K562 (cell line): ENCODE measurements around the gene PRR36. TPM values are rescaled to one million over a fixed set of nuclear protein-coding genes. Genes with fewer than 3 reads are reported as not detected.

Experiments
- ASH1L ChIP-seq: fragments of 450-650 bp; IDR thresholded peaks from 2 replicates; pipeline ENCODE4 v1.6.1; 2018; ENCODE audit warnings: borderline replicate concordance, mild to moderate bottlenecking, low read depth; ENCODE audit not compliant: partially characterized antibody
- ATF4 ChIP-seq: fragments of 450-650 bp; formaldehyde crosslinking; IDR thresholded peaks from 2 replicates; pipeline ENCODE4 v1.4.0; 2022; ENCODE audit warnings: mild to moderate bottlenecking, moderate library complexity
- CREM ChIP-seq: IDR thresholded peaks from 2 replicates; pipeline ENCODE4 v1.6.1; 2014; ENCODE audit warnings: antibody characterized with exemption, low read depth
- GABPB1 ChIP-seq: sonication (generic); formaldehyde crosslinking; IDR thresholded peaks from 2 replicates; pipeline ENCODE4 v1.8.0; 2022; ENCODE audit warnings: mild to moderate bottlenecking, missing genetic modification reagents
- HINFP ChIP-seq: fragments of 450-650 bp; conservative IDR thresholded peaks from 2 replicates; pipeline ENCODE4 v1.6.1; 2016; ENCODE audit warnings: missing genetic modification characterization, low read depth, mild to moderate bottlenecking, control low read depth, missing compliant biosample characterization
- MAZ ChIP-seq, 2 experiments: fragments of 450-650 bp in 1 of 2; sonication (generic) in 1 of 2; formaldehyde crosslinking; IDR thresholded peaks in 1 of 2; conservative IDR thresholded peaks in 1 of 2; 2 replicates each; pipeline versions ENCODE4 v1.4.0 to v1.5.0; 2020; ENCODE audit warnings: mild to moderate bottlenecking in 1 of 2, missing genetic modification reagents in 1 of 2
- NFATC3 ChIP-seq: fragments of 450-650 bp; IDR thresholded peaks from 2 replicates; pipeline ENCODE4 v1.6.1; 2017; ENCODE audit warnings: mild to moderate bottlenecking
- NFRKB ChIP-seq: fragments of 450-650 bp; IDR thresholded peaks from 2 replicates; pipeline ENCODE4 v1.6.1; 2016; ENCODE audit warnings: low read depth
- PRPF4 ChIP-seq: fragments of 200-400 bp; formaldehyde crosslinking; IDR thresholded peaks from one replicate; pipeline ENCODE4 v1.6.1; 2017; ENCODE audit warnings: low read length, low read depth, mild to moderate bottlenecking; ENCODE audit not compliant: insufficient read depth, poor library complexity, severe bottlenecking
- TAF1 ChIP-seq: IDR thresholded peaks from 2 replicates; pipeline ENCODE4 v1.6.1; 2011; ENCODE audit warnings: mild to moderate bottlenecking, low read length, moderate library complexity; ENCODE audit not compliant: insufficient read depth, control insufficient read depth, severe bottlenecking; ENCODE audit errors: extremely low read depth
- THRA ChIP-seq: fragments of 450-650 bp; IDR thresholded peaks from 2 replicates; pipeline ENCODE4 v1.6.1; 2017; ENCODE audit warnings: mild to moderate bottlenecking, moderate library complexity
- polyA plus RNA-seq, 8 experiments: library from polyadenylated mRNA; depleted of rRNA in 4 of 8; stranded (reverse) in 5 of 8; unstranded in 3 of 8; fragments of >200 nt; fragmentation: Nextera tagmentation in 2 of 8; fragmentation: Illumina TruSeq in 1 of 8; extraction: Ambion mirVana in 2 of 8; extraction: Trizol in 1 of 8; gene quantifications; 2 replicates each; pipeline versions ENCODE4 v1.2.1 to v1.2.3, GENCODE V29; 2011 to 2014; ENCODE audit warnings: inconsistent platforms in 1 of 8, missing spikeins in 1 of 8
- total RNA-seq, 7 experiments: library from RNA; depleted of rRNA in 6 of 7; stranded (reverse); fragments of >200 nt in 6 of 7; fragmentation: Illumina TruSeq in 2 of 7; extraction: Trizol in 2 of 7; gene quantifications; 2 replicates each; pipeline versions ENCODE4 v1.2.1 to v1.2.3, GENCODE V29; 2011 to 2021; ENCODE audit warnings: low replicate concordance in 1 of 7
- TF ChIP-seq, protein P1 (sequence below): fragments of 450-650 bp; IDR thresholded peaks from 2 replicates; pipeline ENCODE4 v1.6.1; 2016; ENCODE audit warnings: antibody characterized with exemption

Gene PRR36
- total and polyA plus RNA-seq, 9 of the 15 experiments (the other 6 are each of a cell fraction or from before 2014, with no cell fraction given) = 0.05 to 0.42 (median 0.06) TPM; not detected in 6

DNA sequence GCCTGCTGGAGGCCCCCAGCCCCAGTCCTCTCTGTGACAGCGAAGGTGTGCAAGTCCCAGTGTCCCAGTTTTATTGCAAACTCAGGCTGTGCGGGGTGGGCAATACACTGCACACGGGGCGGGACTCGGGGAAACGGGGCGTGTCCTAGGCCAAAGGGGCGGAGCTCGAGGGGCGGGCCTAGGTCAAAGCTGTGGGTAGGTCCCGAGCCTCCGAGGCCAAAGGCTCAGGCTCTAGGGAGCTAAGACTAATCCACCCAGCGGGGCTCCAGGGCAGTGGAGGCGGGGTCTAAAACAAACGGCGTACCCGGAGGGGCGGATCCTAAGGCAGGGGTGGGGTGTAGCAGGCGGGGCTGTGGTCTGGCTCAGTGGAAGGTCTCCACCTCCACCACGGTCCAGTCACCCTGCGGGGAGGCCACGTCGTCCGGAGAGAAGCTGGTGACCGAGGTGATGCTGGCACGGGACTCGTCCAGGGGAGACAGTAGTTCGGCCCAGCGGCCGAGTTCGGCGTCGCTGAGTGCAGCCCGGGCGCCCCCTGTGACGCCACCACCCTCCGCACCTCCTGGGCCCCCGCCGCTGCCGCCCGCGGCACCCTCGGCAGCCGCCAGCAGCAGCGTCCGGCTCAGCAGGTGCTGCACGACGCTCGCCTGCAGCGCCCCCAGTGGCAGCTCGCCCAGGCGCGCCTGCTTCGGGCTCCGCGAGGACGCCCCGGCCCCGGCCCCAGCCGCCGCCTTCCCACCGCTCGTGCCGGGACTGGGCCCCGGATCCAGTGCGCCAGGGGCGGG is 5.3 kb downstream of the PRR36 start (continued):
- TF ChIP-seq ASH1L = no peak
- no peak for TF ChIP-seq THRA
- TF ChIP-seq MAZ (CRISPR knock-in tag; conservative IDR thresholded peaks at IDR 0.05 in 1 of 2, IDR thresholded peaks at IDR 0.05 in 1 of 2) = peak; percentile 21 to 67; a peak in 3 of 4 replicates
- TF ChIP-seq GABPB1 (CRISPR knock-in tag) = peak; percentile 68
- no peak for TF ChIP-seq TAF1
- TF ChIP-seq, protein P1, sequence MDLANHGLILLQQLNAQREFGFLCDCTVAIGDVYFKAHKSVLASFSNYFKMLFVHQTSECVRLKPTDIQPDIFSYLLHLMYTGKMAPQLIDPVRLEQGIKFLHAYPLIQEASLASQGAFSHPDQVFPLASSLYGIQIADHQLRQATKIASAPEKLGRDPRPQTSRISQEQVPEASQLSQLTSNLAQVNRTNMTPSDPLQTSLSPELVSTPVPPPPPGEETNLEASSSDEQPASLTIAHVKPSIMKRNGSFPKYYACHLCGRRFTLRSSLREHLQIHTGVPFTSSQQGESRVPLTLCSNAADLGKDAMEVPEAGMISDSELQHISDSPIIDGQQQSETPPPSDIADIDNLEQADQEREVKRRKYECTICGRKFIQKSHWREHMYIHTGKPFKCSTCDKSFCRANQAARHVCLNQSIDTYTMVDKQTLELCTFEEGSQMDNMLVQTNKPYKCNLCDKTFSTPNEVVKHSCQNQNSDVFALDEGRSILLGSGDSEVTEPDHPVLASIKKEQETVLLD = no peak
- TF ChIP-seq ATF4 (CRISPR knock-in tag) = no peak
- TF ChIP-seq PRPF4 = no peak
- no peak for TF ChIP-seq HINFP
- no peak for TF ChIP-seq NFATC3
- TF ChIP-seq NFRKB = no peak
- peak; percentile 73 for TF ChIP-seq CREM
